CD14-positive monocyte (primary cell): Measurements from ENCODE around the gene TLCD3A. TPM values are rescaled to one million over a fixed set of nuclear protein-coding genes. Genes with fewer than 3 reads are reported as not detected.

Source experiments
- DNase-seq, 3 donors: peaks; one replicate each; pipeline ENCODE4 v3.0.0-alpha.2; 2011 to 2022
- H2AFZ ChIP-seq: 2 replicates; pipeline ENCODE4 v1.6.0; 2012; ENCODE audit warnings: mild to moderate bottlenecking, low read depth, low read length, inconsistent platforms; ENCODE audit not compliant: insufficient read depth, poor library complexity, severe bottlenecking
- H3K27ac ChIP-seq, 2 donors: 1 replicate in 1 of 2; 2 replicates in 1 of 2; pipeline ENCODE4 v1.5.1; 2012 to 2013; ENCODE audit warnings: low read length in 2 of 2, control low read depth in 1 of 2, inconsistent platforms in 1 of 2, low read depth in 1 of 2, mild to moderate bottlenecking in 1 of 2
- H3K27me3 ChIP-seq, 2 donors: one replicate each; pipeline versions ENCODE4 v1.6.0 to v1.6.1; 2011 to 2013; ENCODE audit warnings: low read length in 2 of 2; ENCODE audit not compliant: control insufficient read depth in 2 of 2, insufficient read depth in 2 of 2
- H3K36me3 ChIP-seq, 2 donors: replicated peaks in 1 of 2; 1 replicate in 1 of 2; 2 replicates in 1 of 2; pipeline versions ENCODE4 v1.5.1 to v1.6.1; 2012 to 2013; ENCODE audit warnings: low read length in 2 of 2, control low read depth in 1 of 2, inconsistent platforms in 1 of 2, mild to moderate bottlenecking in 1 of 2; ENCODE audit not compliant: insufficient read depth in 2 of 2, control insufficient read depth in 1 of 2
- H3K4me1 ChIP-seq, 2 donors: 1 replicate in 1 of 2; 2 replicates in 1 of 2; pipeline versions ENCODE4 v1.5.1 to v1.6.1; 2012 to 2013; ENCODE audit warnings: low read length in 2 of 2, control low read depth in 1 of 2, inconsistent platforms in 1 of 2, mild to moderate bottlenecking in 1 of 2, moderate library complexity in 1 of 2; ENCODE audit not compliant: insufficient read depth in 2 of 2, control insufficient read depth in 1 of 2
- H3K4me2 ChIP-seq: replicated peaks from 2 replicates; pipeline ENCODE3; 2012; ENCODE audit warnings: low read length, moderate library complexity, mild to moderate bottlenecking; ENCODE audit not compliant: poor library complexity, severe bottlenecking; ENCODE audit errors: extremely low read depth
- H3K4me3 ChIP-seq, 3 experiments: fragments of 200-600 bp in 1 of 3; sonication (generic) in 1 of 3; replicated peaks in 1 of 3; 1 replicate in 2 of 3; 2 replicates in 1 of 3; pipeline ENCODE4 v1.5.1; 2011 to 2013; ENCODE audit warnings: low read length in 3 of 3, mild to moderate bottlenecking in 3 of 3, control low read depth in 2 of 3, low read depth in 2 of 3, inconsistent platforms in 1 of 3, moderate library complexity in 1 of 3
- H3K79me2 ChIP-seq: 2 replicates; pipeline ENCODE4 v1.6.0; 2012; ENCODE audit warnings: mild to moderate bottlenecking, control low read depth, inconsistent platforms, low read length, moderate library complexity; ENCODE audit not compliant: insufficient read depth
- H3K9ac ChIP-seq: 2 replicates; pipeline ENCODE4 v1.6.0; 2017; ENCODE audit warnings: low read length, mild to moderate bottlenecking; ENCODE audit not compliant: insufficient read depth, poor library complexity, severe bottlenecking
- H3K9me3 ChIP-seq, 2 donors: replicated peaks in 1 of 2; 1 replicate in 1 of 2; 2 replicates in 1 of 2; pipeline versions ENCODE4 v1.5.1 to v1.6.1; 2012 to 2013; ENCODE audit warnings: low read length in 2 of 2, control low read depth in 1 of 2; ENCODE audit not compliant: control insufficient read depth in 1 of 2, insufficient read depth in 1 of 2
- H4K20me1 ChIP-seq: 2 replicates; pipeline ENCODE4 v1.6.0; 2012; ENCODE audit warnings: mild to moderate bottlenecking, low read length, control low read depth, moderate library complexity; ENCODE audit not compliant: insufficient read depth
- H3K27ac Mint-ChIP-seq, 7 donors: one replicate each; pipeline ENCODE4 v1.8.0; 2020; ENCODE audit warnings: mild to moderate bottlenecking in 7 of 7, mixed read lengths in 7 of 7, moderate library complexity in 6 of 7, inconsistent platforms in 2 of 7
- H3K27me3 Mint-ChIP-seq, 3 donors: one replicate each; pipeline ENCODE4 v1.8.0; 2021 to 2022; ENCODE audit warnings: low read depth in 3 of 3, mild to moderate bottlenecking in 3 of 3, mixed read lengths in 3 of 3, moderate library complexity in 3 of 3, inconsistent platforms in 1 of 3
- H3K36me3 Mint-ChIP-seq, 2 donors: one replicate each; pipeline ENCODE4 v1.8.0; 2020; ENCODE audit warnings: mixed read lengths in 2 of 2, inconsistent platforms in 1 of 2, mild to moderate bottlenecking in 1 of 2
- H3K4me1 Mint-ChIP-seq: one replicate; pipeline ENCODE4 v1.8.0; 2020; ENCODE audit warnings: mild to moderate bottlenecking, mixed read lengths
- H3K4me3 Mint-ChIP-seq, 2 donors: one replicate each; pipeline ENCODE4 v1.8.0; 2020; ENCODE audit warnings: mild to moderate bottlenecking in 2 of 2, mixed read lengths in 2 of 2, moderate library complexity in 1 of 2
- H3K9me3 Mint-ChIP-seq, 7 donors: one replicate each; pipeline ENCODE4 v1.8.0; 2020 to 2022; ENCODE audit warnings: mixed read lengths in 7 of 7, mild to moderate bottlenecking in 6 of 7, moderate library complexity in 6 of 7, inconsistent platforms in 2 of 7
- WGBS: methylation state at CpG from one replicate; pipeline ENCODE4 v1.1.5; 2013; ENCODE audit warnings: missing lambda C conversion rate; ENCODE audit not compliant: insufficient coverage; 5-methylcytosine and 5-hydroxymethylcytosine counted together
- intact Hi-C, 2 donors: fragments of 100-400 bp; cut with micrococcal nuclease; formaldehyde crosslinking; loops; one replicate each; pipeline versions ENCODE4 v1.15.0 to v1.15.1; 2023
- polyA plus RNA-seq, 3 donors: library from polyadenylated mRNA; depleted of rRNA in 1 of 3; unstranded in 2 of 3; stranded (reverse) in 1 of 3; fragments of 300-500 nt in 2 of 3; fragments of >200 nt in 1 of 3; fragmentation: Illumina TruSeq in 2 of 3; gene quantifications; 1 replicate in 2 of 3; 2 replicates in 1 of 3; pipeline ENCODE4 v1.2.3, GENCODE V29; 2012 to 2021
- TF ChIP-seq, protein P1 (sequence below): fragments of 200-600 bp; IDR thresholded peaks from one replicate; pipeline ENCODE4 v1.8.0; 2022; ENCODE audit warnings: antibody characterized with exemption, mild to moderate bottlenecking

The TLCD3A gene
- polyA plus RNA-seq, 3 donors, result 0.09 to 1.8 (median 0.13) TPM

DNA sequence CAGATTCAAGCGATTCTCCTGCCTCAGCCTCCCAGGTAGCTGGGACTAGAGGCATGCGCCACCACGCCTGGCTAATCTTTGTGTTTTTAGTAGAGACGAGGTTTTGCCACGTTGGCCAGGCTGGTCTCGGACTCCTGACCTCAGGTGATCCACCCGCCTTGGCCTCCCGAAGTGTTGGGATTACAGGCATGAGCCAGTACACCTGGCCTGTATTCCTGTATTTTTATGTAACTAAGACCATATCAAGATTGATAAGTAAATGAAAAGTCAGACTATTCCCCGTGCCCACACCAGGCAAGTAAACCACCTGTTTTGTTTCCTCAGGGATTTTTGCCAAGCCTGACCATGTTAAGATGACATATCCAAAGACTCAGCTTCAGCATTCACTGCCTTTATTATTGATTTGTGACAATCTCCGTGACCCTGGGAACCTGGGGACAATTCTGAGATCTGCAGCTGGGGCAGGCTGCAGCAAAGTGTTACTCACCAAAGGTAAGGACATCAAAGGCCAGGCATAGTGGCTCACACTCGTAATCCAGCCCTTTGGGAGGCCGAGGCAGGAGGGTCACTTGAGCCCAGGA lies 55.3 kb downstream of the TLCD3A start:
- Mint-ChIP-seq H3K27me3 (peaks cover 0 to 3% (median 0%) of the 10 kb centered on the region in 3 donors), H3K27ac (no peak overlapping the region), H3K36me3 (peaks cover 63 to 72% of the 10 kb centered on the region in 2 donors), H3K4me1 (peaks cover 8% of the 10 kb centered on the region), H3K4me3 (no peak overlapping the region), H3K9me3 (peaks cover 0 to 3% (median 0%) of the 10 kb centered on the region in 7 donors)
- H3K9ac ChIP-seq, result no peak overlapping the region
- no peak for DNase-seq
- H3K4me3 ChIP-seq, result no peak overlapping the region
- TF ChIP-seq, protein P1, sequence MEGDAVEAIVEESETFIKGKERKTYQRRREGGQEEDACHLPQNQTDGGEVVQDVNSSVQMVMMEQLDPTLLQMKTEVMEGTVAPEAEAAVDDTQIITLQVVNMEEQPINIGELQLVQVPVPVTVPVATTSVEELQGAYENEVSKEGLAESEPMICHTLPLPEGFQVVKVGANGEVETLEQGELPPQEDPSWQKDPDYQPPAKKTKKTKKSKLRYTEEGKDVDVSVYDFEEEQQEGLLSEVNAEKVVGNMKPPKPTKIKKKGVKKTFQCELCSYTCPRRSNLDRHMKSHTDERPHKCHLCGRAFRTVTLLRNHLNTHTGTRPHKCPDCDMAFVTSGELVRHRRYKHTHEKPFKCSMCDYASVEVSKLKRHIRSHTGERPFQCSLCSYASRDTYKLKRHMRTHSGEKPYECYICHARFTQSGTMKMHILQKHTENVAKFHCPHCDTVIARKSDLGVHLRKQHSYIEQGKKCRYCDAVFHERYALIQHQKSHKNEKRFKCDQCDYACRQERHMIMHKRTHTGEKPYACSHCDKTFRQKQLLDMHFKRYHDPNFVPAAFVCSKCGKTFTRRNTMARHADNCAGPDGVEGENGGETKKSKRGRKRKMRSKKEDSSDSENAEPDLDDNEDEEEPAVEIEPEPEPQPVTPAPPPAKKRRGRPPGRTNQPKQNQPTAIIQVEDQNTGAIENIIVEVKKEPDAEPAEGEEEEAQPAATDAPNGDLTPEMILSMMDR, result no peak
- peaks cover 50 to 74% of the 10 kb centered on the region in 2 donors for H3K36me3 ChIP-seq
- H4K20me1 ChIP-seq, result no peaks in the 10 kb centered on the region
- intact Hi-C loops, result no loop called here
- no peaks in the 10 kb centered on the region for H3K9me3 ChIP-seq
- H3K79me2 ChIP-seq, result peaks cover 16% of the 10 kb centered on the region
- no peak overlapping the region for H3K27ac ChIP-seq
- no peak overlapping the region for H3K4me2 ChIP-seq
- H2AFZ ChIP-seq, result no peak overlapping the region
- H3K27me3 ChIP-seq, result no peaks in the 10 kb centered on the region
- 96% methylated on average over 5 of the region's 12 CpGs for WGBS
- H3K4me1 ChIP-seq, result peaks cover 7 to 9% of the 10 kb centered on the region in 2 donors

DNA sequence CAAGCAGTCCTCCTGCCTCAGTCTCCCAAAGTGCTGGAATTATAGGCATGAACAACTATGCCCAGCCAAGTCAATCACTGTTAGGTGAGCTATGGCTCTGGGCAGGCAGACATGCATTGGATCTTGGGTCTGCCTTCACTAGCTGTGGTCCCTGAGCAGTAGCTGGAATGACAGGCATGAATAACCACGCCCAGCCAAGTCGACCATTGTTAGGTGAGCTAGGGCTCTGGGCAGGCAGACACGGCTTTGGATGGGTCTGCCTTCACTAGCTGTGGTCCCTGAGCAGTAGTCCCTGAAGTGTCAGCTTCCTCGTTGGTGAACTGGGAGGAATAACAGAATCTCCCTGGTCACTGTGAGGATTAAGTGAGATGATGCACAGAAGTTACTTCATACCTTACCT lies 56.2 kb downstream of the TLCD3A start:
- Mint-ChIP-seq H3K36me3 (peaks cover 65 to 78% of the 10 kb centered on the region in 2 donors), H3K4me3 (no peak overlapping the region), H3K4me1 (peaks cover 2% of the 10 kb centered on the region), H3K27ac (no peak overlapping the region), H3K9me3 (peaks cover 0 to 3% (median 0%) of the 10 kb centered on the region in 7 donors), H3K27me3 (peaks cover 0 to 3% (median 0%) of the 10 kb centered on the region in 3 donors)
- intact Hi-C loops, result no loop called here
- Histone ChIP-seq H3K79me2 (peaks cover 8% of the 10 kb centered on the region), H3K9ac (no peak overlapping the region), H3K27me3 (no peaks in the 10 kb centered on the region), H3K9me3 (no peaks in the 10 kb centered on the region), H3K4me2 (no peak overlapping the region), H2AFZ (no peak overlapping the region), H3K4me1 (peaks cover 0 to under 1% of the 10 kb centered on the region in 2 donors), H3K4me3 (no peak overlapping the region), H3K27ac (no peak overlapping the region), H4K20me1 (no peaks in the 10 kb centered on the region), H3K36me3 (peaks cover 51 to 75% of the 10 kb centered on the region in 2 donors)
- 93% methylated on average over 4 of the region's 4 CpGs for WGBS
- DNase-seq, result no peak
- TF ChIP-seq, protein P1, result no peak
